GM12892 (cell line): ENCODE measurements around the gene NOTCH2.
"Not testable (repeated sequence)": the region's sequence is repeated elsewhere in the genome, so short reads cannot be mapped to it uniquely, and the experiment has no call there.

Source experiments
- POLR2A ChIP-seq: IDR thresholded peaks from 2 replicates; pipeline ENCODE4 v1.6.1; 2011; ENCODE audit warnings: low read depth, low read length, control low read depth
- POLR2AphosphoS5 ChIP-seq: IDR thresholded peaks from 2 replicates; pipeline ENCODE4 v1.6.1; 2011; ENCODE audit warnings: low read depth, low read length, control low read depth
- TAF1 ChIP-seq: IDR thresholded peaks from 2 replicates; pipeline ENCODE4 v1.6.1; 2011; ENCODE audit warnings: low read depth, mild to moderate bottlenecking, control low read depth, low read length, borderline replicate concordance

DNA sequence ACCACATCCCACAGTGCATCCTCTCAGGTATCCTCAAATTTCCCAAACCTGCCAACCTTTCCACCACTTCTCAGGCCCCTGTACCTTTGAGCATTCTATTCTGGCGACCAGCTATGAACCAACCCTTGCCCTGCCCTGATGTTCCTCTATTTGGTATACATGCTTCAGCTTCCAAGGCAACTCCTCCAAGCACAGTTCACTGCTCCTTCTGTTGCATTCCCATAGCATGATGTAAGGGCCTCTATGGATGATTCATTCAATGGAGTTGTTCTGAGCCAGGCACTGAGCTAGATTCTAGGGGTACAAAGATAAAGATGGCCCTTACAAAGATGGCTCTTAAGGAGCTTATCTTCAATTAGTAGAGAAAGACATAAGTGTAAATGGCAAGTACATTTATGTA is 21.4 kb upstream of the NOTCH2 start:
- TF ChIP-seq POLR2A, POLR2AphosphoS5, TAF1: not testable (repeated sequence)
